ENCODE measurements around the gene PFKFB2. TPM values are rescaled to one million over a fixed set of nuclear protein-coding genes. Genes with fewer than 3 reads are reported as not detected.
A peak's percentile ranks its signal among the peaks of the same experiment; 100 is the strongest.

The PFKFB2 gene
- 6.8 and 7.4 TPM in 2 replicates for polyA plus RNA-seq (2011; rRNA removed)
- polyA plus RNA-seq (2012; cell fraction: cytosol; rRNA removed), result 2.1 and 2.2 TPM in 2 replicates
- polyA plus RNA-seq (2012; cell fraction: nucleus; rRNA removed), result 3.5 and 5.4 TPM in 2 replicates
- polyA plus RNA-seq (2017; fragmentation: RNase III; extraction: RNeasy Plus Mini Kit Qiagen cat#74134 plus additional on column Dnase treatment), result 7.6 to 8.4 TPM (median 8.1 TPM) in 3 replicates
- 5.9 and 6.8 TPM in 2 replicates for polyA minus RNA-seq (2011; rRNA and poly(A)+ RNA removed)

GRCh38 chr1:207052911-207053769, at the start of gene PFKFB2:
Gene PFKFB2, plus strand, starts transcription at chr1:207053275. Its CDS starts 1,443 bp downstream, at chr1:207054718.
- ChIA-PET CTCF (interaction anchor here (0.5 to 3.1 kb wide), 12 partner anchors 17 to 446 kb away, joined by 3 to 13 read pairs (median 4); no protein-coding TSS in a partner anchor), POLR2A (interaction anchor here (0.5 to 1.8 kb wide), 16 partner anchors 15 to 583 kb away, joined by 3 to 14 read pairs (median 6); partner anchors contain the start of genes C1orf116, CD55, DYRK3 and IKBKE)
- 13% methylated on average over 41 of the region's 56 CpGs for WGBS (ENCODE audit: missing lambda C conversion rate)
- Histone ChIP-seq H3K4me1 (peaks cover 27% of the 10 kb centered on the region), H3K4me3 (peak within 1 kb of the TSS; percentile 91), H3K27ac (peak within 1 kb of the TSS; percentile 94 to 97), H3K4me2 (peak within 1 kb of the TSS; percentile 79), H3K9me3 (no peaks in the 10 kb centered on the region)
- TF ChIP-seq USF2 (IDR thresholded peaks at IDR 0.05), result peak; percentile 67
- TF ChIP-seq REST (IDR thresholded peaks at IDR 0.05), result peak; percentile 99
- 0 out of 2 replicates have a peak, but pooled peaks have one; percentile 33 for TF ChIP-seq RFX5 (IDR thresholded peaks at IDR 0.05)
- no peak for TF ChIP-seq CTCF (IDR thresholded peaks at IDR 0.05)
- peak; percentile 78; the same call in 1 of the 2 replicates for TF ChIP-seq PHF8 (IDR thresholded peaks at IDR 0.05; ENCODE audit: borderline replicate concordance, low read depth)
- TF ChIP-seq RAD21 (conservative IDR thresholded peaks at IDR 0.05 in 1 of 2, IDR thresholded peaks at IDR 0.05 in 1 of 2), result 0 out of 5 replicates have a peak, but pooled peaks have one; percentile 2 to 16
- peak; percentile 98 for TF ChIP-seq CHD2 (IDR thresholded peaks at IDR 0.05; ENCODE audit: low read length, partially characterized antibody)
- no peak for TF ChIP-seq CEBPB (IDR thresholded peaks at IDR 0.05)
- TF ChIP-seq HMGXB4 (CRISPR knock-in tag; IDR thresholded peaks at IDR 0.05; ENCODE audit: borderline replicate concordance), result no peak
- peak; percentile 58; a peak in 1 of 5 replicates for TF ChIP-seq JUN (IDR thresholded peaks at IDR 0.05)
- TF ChIP-seq CHD4 (IDR thresholded peaks at IDR 0.05; ENCODE audit: borderline replicate concordance), result no peak
- TF ChIP-seq POLR2A (IDR thresholded peaks at IDR 0.05; ENCODE audit: low read length), result peak; percentile 84
- no peak for TF ChIP-seq ZSCAN20 (CRISPR knock-in tag; IDR thresholded peaks at IDR 0.05)
- TF ChIP-seq MAX (IDR thresholded peaks at IDR 0.05), result no peak
- peak; percentile 65; the same call in 2 of the 3 replicates for TF ChIP-seq BCL3 (IDR thresholded peaks at IDR 0.05)
- no peak for TF ChIP-seq FOSL2 (IDR thresholded peaks at IDR 0.05)
- no peak for TF ChIP-seq FOSL2 (CRISPR knock-in tag; IDR thresholded peaks at IDR 0.05)
- TF ChIP-seq RCOR1 (IDR thresholded peaks at IDR 0.05; ENCODE audit: low read depth, low read length), result no peak
- peak; percentile 98 for DNase-seq (ENCODE audit: low read depth in 1 of 2, low spot score in 1 of 2)
- no peak for FAIRE-seq
- peak; percentile 88 to 89 for ATAC-seq

Measured in A549 (cell line).